Lower lobe of right lung (tissue), 2 donors: Measurements from ENCODE around the gene CDK3. TPM values are rescaled to one million over a fixed set of nuclear protein-coding genes. Genes with fewer than 3 reads are reported as not detected.
A peak's percentile ranks its signal among the peaks of the same experiment; 100 is the strongest.

Experiments
- ATAC-seq, 2 donors: fragments of 200-7000 bp; cut with Tn5 transposase; one replicate each; pipeline ENCODE4 v1.9.1; 2020 to 2022; ENCODE audit warnings: mild to moderate bottlenecking in 2 of 2, moderate library complexity in 2 of 2
- DNase-seq: peaks from one replicate; pipeline ENCODE4 v3.0.0-alpha.2; 2020
- H3K27ac ChIP-seq: fragments of 200-600 bp; one replicate; pipeline ENCODE4 v1.8.0; 2022
- H3K27me3 ChIP-seq: fragments of 200-600 bp; one replicate; pipeline ENCODE4 v1.8.0; 2022; ENCODE audit warnings: low read depth
- H3K36me3 ChIP-seq: fragments of 200-600 bp; one replicate; pipeline ENCODE4 v1.8.0; 2022; ENCODE audit warnings: mild to moderate bottlenecking
- H3K4me1 ChIP-seq: fragments of 200-600 bp; one replicate; pipeline ENCODE4 v1.8.0; 2022
- H3K4me3 ChIP-seq: fragments of 200-600 bp; one replicate; pipeline ENCODE4 v1.8.0; 2022; ENCODE audit warnings: mild to moderate bottlenecking
- H3K9me3 ChIP-seq: fragments of 200-600 bp; one replicate; pipeline ENCODE4 v1.8.0; 2022
- CTCF ChIP-seq: fragments of 200-600 bp; IDR thresholded peaks from one replicate; pipeline ENCODE4 v1.8.0; 2022; ENCODE audit warnings: antibody characterized with exemption, mild to moderate bottlenecking
- intact Hi-C: fragments of 100-400 bp; cut with DNase I; formaldehyde crosslinking; loops from one replicate; pipeline ENCODE4 v1.11.0; 2022
- total RNA-seq: library from RNA; stranded (reverse); fragmentation: NEBNext Ultra II Directional; extraction: Animal tissue kit (Norgen Biotek cat#: 25700); gene quantifications from one replicate; pipeline ENCODE4 v1.2.1, GENCODE V29; 2021
- donor health status: DM: no; HTN: yes; CAD: no; lungs with severe emphysema.

The CDK3 gene
- total RNA-seq, 1 donor from 2014 or later, result 8.4 TPM

- DNase-seq, result no peak
- ATAC-seq, result peak; percentile 49 to 54
Measured at GRCh38 chr17:75979705-75980187, 20.9 kb upstream of the CDK3 start.

GRCh38 chr17:75980188-75981018, 20.3 kb upstream of the CDK3 start:
- intact Hi-C loops, result no loop called here
- Histone ChIP-seq H3K9me3 (no peaks in the 10 kb centered on the region), H3K27me3 (no peaks in the 10 kb centered on the region), H3K4me1 (peaks cover 72% of the 10 kb centered on the region), H3K4me3 (peak overlapping the region; percentile 66), H3K27ac (peak overlapping the region; percentile 98), H3K36me3 (no peaks in the 10 kb centered on the region)
- TF ChIP-seq CTCF, result no peak
- DNase-seq (no peak), ATAC-seq (no peak)

More at GRCh38 chr17:75979705-75980187, 20.9 kb upstream of the CDK3 start:
- H3K4me3 ChIP-seq, result peak overlapping the region; percentile 66
- intact Hi-C loops, result no loop called here
- H3K27ac ChIP-seq, result peak overlapping the region; percentile 98
- H3K4me1 ChIP-seq, result peaks cover 76% of the 10 kb centered on the region
- no peak for TF ChIP-seq CTCF
- H3K9me3 ChIP-seq, result no peaks in the 10 kb centered on the region
- no peaks in the 10 kb centered on the region for H3K36me3 ChIP-seq
- H3K27me3 ChIP-seq, result no peaks in the 10 kb centered on the region

DNA sequence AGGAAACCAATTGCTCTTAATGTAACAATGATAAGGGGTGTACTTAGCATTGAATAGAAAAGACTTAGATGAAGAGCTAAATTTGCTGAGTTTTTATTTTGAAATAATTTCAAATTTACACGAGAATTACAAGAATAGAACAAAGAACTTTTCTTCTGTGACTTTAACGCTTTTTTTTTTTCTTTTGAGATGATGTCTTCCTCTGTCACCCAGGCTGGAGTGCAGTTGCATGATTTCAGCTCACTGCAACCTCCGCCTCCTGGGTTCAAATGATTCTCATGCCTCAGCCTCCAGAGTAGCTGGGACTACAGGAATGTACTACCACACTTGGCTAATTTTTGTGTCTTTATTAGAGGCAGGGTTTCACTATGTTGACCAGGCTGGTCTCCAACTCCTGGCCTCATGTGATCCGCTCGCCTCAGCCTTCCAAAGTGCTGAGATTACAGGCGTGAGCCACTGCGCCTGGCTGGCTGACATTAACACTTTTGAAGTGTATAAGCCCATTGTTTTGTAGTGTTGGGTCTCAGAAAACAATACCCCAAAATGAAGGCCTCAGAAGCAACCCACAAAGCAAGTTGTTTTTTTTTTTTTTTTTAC, 19.5 kb upstream of the CDK3 start:
- TF ChIP-seq CTCF, result no peak
- intact Hi-C loops, result no loop called here
- ATAC-seq (no peak), DNase-seq (no peak)
- Histone ChIP-seq H3K4me1 (peaks cover 65% of the 10 kb centered on the region), H3K4me3 (no peak overlapping the region), H3K27me3 (no peaks in the 10 kb centered on the region), H3K9me3 (no peaks in the 10 kb centered on the region), H3K36me3 (no peaks in the 10 kb centered on the region), H3K27ac (peak overlapping the region; percentile 64)

DNA sequence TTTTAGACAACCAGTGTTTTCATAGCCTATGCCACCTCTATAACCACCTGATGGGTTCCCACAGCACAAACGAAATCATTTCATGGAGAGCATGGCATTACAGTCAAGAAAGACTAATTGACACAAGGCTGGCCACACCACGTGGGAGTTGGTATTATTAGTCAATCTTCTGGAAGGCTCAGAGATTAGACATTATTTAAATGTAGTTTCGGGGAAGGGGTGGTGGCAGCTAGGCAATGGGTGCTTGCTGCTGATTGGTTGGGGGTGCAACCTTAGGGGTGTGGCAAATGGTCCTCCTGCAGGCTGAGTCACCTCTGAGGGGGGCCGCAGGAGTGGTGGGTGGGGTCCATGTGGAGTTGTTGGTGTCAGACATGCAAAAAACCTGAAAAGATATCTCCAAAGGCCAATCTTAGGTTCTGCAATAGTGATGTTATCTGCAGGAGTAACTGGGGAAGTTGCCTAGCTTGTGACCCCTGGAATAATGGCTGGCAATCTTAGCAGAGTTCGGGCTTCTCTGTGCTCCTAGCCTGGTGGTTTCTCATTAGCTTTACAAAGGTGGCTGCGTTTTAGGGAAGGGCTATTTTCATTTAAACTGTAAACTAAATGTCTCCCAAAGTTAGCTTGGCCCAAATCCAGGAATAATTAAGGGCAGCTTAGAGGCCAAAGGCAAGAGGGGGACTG, 17.0 kb upstream of the CDK3 start:
- no peak overlapping the region for H3K4me3 ChIP-seq
- peaks cover 43% of the 10 kb centered on the region for H3K4me1 ChIP-seq
- intact Hi-C loops, result no loop called here
- ATAC-seq (peak in 1 of 2 donors; percentile 1), DNase-seq (peak; percentile 64)
- TF ChIP-seq CTCF, result no peak
- H3K27me3 ChIP-seq, result no peaks in the 10 kb centered on the region
- H3K9me3 ChIP-seq, result no peaks in the 10 kb centered on the region
- H3K36me3 ChIP-seq, result no peaks in the 10 kb centered on the region
- H3K27ac ChIP-seq, result peak overlapping the region; percentile 64

DNA sequence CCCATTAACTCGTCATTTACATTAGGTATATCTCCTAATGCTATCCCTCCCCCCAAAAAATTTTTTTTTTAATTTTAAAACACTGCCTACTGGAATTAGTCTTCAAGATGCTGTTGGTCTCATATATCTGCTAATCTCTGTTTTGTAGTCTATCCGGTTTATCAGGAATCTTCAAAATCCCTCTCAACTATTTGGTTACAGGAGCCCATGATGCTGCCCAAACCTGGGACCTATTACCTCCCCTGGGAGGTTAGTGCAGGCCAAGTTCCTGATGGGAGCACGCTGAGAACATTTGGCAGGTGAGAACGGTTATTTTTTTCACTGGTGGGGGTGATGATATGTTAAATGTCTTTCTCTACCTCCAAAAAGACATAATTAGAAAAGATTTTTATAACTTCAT, 14.7 kb upstream of the CDK3 start:
- no peaks in the 10 kb centered on the region for H3K9me3 ChIP-seq
- no peak overlapping the region for H3K4me3 ChIP-seq
- peaks cover 32% of the 10 kb centered on the region for H3K4me1 ChIP-seq
- ATAC-seq (no peak), DNase-seq (no peak)
- H3K27ac ChIP-seq, result no peak overlapping the region
- intact Hi-C loops, result no loop called here
- H3K27me3 ChIP-seq, result no peaks in the 10 kb centered on the region
- H3K36me3 ChIP-seq, result peaks cover 5% of the 10 kb centered on the region
- no peak for TF ChIP-seq CTCF
